Esophagus mucosa (tissue), 1 donor: ENCODE measurements around the gene DPEP3. TPM values are rescaled to one million over a fixed set of nuclear protein-coding genes. Genes with fewer than 3 reads are reported as not detected.

ENCODE experiments used
- ATAC-seq: fragments of 200-7000 bp; cut with Tn5 transposase; one replicate; pipeline ENCODE4 v1.9.1; 2020
- total RNA-seq: library from RNA; stranded (reverse); gene quantifications from one replicate; pipeline ENCODE4 v1.2.4, GENCODE V29; 2023
- donor health status: DM: yes; HTN: yes; CAD: no.

The DPEP3 gene
- total RNA-seq, 1 donor from 2014 or later = 0.08 TPM

- no peak for ATAC-seq
These were observed 50.1 kb downstream of the DPEP3 start for GRCh38 chr16:67930191-67930590.

GRCh38 chr16:67928561-67929364 lies 51.5 kb downstream of the DPEP3 start:
- peak; percentile 59 for ATAC-seq

- ATAC-seq = no peak
These were observed 52.2 kb downstream of the DPEP3 start for GRCh38 chr16:67928147-67928546.

GRCh38 chr16:67927131-67927941 lies 53.0 kb downstream of the DPEP3 start:
- ATAC-seq = no peak

- no peak for ATAC-seq
These were observed 54.0 kb downstream of the DPEP3 start for GRCh38 chr16:67926181-67926750.

Other genes starting within 250 kb of the DPEP3 start
- 20.1 TPM for gene RANBP10, start 173.9 kb downstream of the DPEP3 start, total RNA-seq
- gene TSNAXIP1, start 173.6 kb downstream of the DPEP3 start, total RNA-seq = 0.40 TPM
- gene THAP11, start 138.2 kb downstream of the DPEP3 start, total RNA-seq = 16.8 TPM
- gene NUTF2, start 133.6 kb downstream of the DPEP3 start, total RNA-seq = 65.2 TPM
- 16.5 TPM for gene CENPT, start 132.8 kb downstream of the DPEP3 start, total RNA-seq
- 32.7 TPM for gene EDC4, start 107.4 kb downstream of the DPEP3 start, total RNA-seq
- not detected for gene NRN1L, start 95.6 kb downstream of the DPEP3 start, total RNA-seq
- gene PSKH1, start 87.2 kb downstream of the DPEP3 start, total RNA-seq = 15.5 TPM
- gene CTRL, start 48.6 kb downstream of the DPEP3 start, total RNA-seq = 0.64 TPM
- gene PSMB10, start 43.6 kb downstream of the DPEP3 start, total RNA-seq = 25.9 TPM
- 4.1 TPM for gene LCAT, start 36.4 kb downstream of the DPEP3 start, total RNA-seq
- gene SLC12A4, start 11.9 kb downstream of the DPEP3 start, total RNA-seq = 17.5 TPM
- gene DPEP2, start 19.0 kb upstream of the DPEP3 start, total RNA-seq = 0.68 TPM
- not detected for gene DPEP2NB, start 35.4 kb upstream of the DPEP3 start, total RNA-seq
- 12.1 TPM for gene DDX28, start 42.7 kb upstream of the DPEP3 start, total RNA-seq
- gene DUS2, start 42.8 kb upstream of the DPEP3 start, total RNA-seq = 17.4 TPM
- gene NFATC3, start 104.9 kb upstream of the DPEP3 start, total RNA-seq = 17.6 TPM